ENCODE measurements around the gene CUL3.
"Not testable (repeated sequence)": the region's sequence is repeated elsewhere in the genome, so short reads cannot be mapped to it uniquely, and the experiment has no call there.

CUL3 gene

DNA sequence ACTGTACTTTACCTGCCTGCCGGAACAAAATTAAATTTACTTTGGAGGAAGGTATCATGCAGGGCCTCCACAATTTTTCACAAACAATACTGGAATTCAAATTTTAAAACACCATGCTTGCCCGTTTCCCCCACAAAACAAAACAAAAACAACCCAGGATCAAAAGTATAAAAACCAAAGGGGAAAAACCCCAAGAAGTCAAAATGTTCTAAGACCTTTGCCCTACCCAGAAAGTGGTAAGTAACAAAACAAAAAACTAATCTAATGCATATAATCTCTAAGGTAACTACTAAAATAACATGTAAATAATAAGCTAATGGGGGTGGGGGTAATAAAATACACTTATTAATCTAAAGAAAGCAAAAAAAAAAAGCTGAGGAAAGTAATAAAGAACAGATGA lies 60.5 kb downstream of the CUL3 start:
- ATAC-seq = no peak
- TF ChIP-seq ZFP30 (CRISPR knock-in tag; IDR thresholded peaks at IDR 0.05) (no peak), RARB (CRISPR knock-in tag; IDR thresholded peaks at IDR 0.05) (no peak), ARNTL (CRISPR knock-in tag; IDR thresholded peaks at IDR 0.05; ENCODE audit: borderline replicate concordance, low read depth) (no peak), ESRRG (CRISPR knock-in tag; IDR thresholded peaks at IDR 0.05) (no peak), TSHZ2 (CRISPR knock-in tag; IDR thresholded peaks at IDR 0.05) (no peak), CSDC2 (CRISPR knock-in tag; IDR thresholded peaks at IDR 0.05) (no peak), TOX (CRISPR knock-in tag; IDR thresholded peaks at IDR 0.05; ENCODE audit: borderline replicate concordance) (no peak), ZFP3 (CRISPR knock-in tag; IDR thresholded peaks at IDR 0.05) (no peak), ZNF8 (CRISPR knock-in tag; IDR thresholded peaks at IDR 0.05) (no peak), OSR1 (CRISPR knock-in tag; IDR thresholded peaks at IDR 0.05) (no peak), ZNF565 (CRISPR knock-in tag; conservative IDR thresholded peaks at IDR 0.05; ENCODE audit: low read depth) (no peak), PPARA (CRISPR knock-in tag; IDR thresholded peaks at IDR 0.05; ENCODE audit: borderline replicate concordance) (no peak), ISL1 (CRISPR knock-in tag; IDR thresholded peaks at IDR 0.05) (no peak)
- TF ChIP-seq, protein P1, sequence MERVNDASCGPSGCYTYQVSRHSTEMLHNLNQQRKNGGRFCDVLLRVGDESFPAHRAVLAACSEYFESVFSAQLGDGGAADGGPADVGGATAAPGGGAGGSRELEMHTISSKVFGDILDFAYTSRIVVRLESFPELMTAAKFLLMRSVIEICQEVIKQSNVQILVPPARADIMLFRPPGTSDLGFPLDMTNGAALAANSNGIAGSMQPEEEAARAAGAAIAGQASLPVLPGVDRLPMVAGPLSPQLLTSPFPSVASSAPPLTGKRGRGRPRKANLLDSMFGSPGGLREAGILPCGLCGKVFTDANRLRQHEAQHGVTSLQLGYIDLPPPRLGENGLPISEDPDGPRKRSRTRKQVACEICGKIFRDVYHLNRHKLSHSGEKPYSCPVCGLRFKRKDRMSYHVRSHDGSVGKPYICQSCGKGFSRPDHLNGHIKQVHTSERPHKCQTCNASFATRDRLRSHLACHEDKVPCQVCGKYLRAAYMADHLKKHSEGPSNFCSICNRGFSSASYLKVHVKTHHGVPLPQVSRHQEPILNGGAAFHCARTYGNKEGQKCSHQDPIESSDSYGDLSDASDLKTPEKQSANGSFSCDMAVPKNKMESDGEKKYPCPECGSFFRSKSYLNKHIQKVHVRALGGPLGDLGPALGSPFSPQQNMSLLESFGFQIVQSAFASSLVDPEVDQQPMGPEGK (CRISPR knock-in tag; IDR thresholded peaks at IDR 0.05; ENCODE audit: borderline replicate concordance) = no peak
- TF ChIP-seq, protein P2, sequence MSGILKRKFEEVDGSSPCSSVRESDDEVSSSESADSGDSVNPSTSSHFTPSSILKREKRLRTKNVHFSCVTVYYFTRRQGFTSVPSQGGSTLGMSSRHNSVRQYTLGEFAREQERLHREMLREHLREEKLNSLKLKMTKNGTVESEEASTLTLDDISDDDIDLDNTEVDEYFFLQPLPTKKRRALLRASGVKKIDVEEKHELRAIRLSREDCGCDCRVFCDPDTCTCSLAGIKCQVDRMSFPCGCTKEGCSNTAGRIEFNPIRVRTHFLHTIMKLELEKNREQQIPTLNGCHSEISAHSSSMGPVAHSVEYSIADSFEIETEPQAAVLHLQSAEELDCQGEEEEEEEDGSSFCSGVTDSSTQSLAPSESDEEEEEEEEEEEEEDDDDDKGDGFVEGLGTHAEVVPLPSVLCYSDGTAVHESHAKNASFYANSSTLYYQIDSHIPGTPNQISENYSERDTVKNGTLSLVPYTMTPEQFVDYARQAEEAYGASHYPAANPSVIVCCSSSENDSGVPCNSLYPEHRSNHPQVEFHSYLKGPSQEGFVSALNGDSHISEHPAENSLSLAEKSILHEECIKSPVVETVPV (CRISPR knock-in tag; IDR thresholded peaks at IDR 0.05) = no peak

DNA sequence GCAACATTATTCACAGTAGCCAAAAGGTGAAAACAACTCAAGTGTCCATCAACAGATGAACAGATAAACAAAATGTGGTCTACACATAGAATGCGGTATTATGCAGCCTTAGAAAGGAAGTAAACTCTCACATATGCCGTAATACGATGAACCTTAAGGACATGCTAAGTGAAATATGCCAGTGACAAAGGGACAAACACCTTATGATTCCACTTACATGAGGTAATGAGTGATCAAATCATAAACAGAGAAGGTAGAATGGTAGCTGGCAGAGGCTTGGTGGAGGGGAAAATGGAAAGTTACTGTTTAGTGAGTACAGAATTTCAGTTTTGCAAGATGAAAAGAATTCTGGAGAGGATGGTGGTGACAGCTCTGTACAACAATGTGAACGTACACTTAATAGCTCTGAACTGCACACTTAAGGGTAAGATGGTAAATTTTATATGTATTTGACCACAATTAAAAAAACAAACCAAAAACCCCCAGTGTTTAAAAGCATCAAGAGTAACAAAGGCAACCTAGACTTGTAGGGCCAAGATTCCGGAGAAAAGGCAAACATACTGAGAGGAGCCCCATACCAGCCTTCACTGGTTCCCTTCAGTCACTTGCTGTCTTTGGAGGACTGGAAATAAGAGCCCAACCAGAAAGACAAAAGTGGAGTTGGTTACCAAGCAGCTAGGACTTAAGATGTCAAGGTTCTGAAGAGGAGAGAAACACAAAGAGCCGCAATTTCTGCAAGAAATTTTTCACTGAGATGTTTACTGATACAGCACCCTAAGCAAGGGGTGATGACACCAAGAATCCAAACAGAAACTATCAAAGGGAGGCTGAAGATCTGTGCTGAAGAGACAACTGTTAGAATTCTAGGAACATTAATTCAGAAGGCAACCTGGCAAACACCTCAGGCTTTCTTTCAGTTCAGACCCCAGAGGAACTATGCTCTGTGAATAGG lies 61.3 kb downstream of the CUL3 start:
- ATAC-seq = no peak
- TF ChIP-seq OSR1 (CRISPR knock-in tag; IDR thresholded peaks at IDR 0.05) (no peak), PPARA (CRISPR knock-in tag; IDR thresholded peaks at IDR 0.05; ENCODE audit: borderline replicate concordance) (no peak), ZFP3 (CRISPR knock-in tag; IDR thresholded peaks at IDR 0.05) (no peak), TOX (CRISPR knock-in tag; IDR thresholded peaks at IDR 0.05; ENCODE audit: borderline replicate concordance) (no peak), BACH2 (CRISPR knock-in tag; IDR thresholded peaks at IDR 0.05; ENCODE audit: borderline replicate concordance) (no peak), ZC3H10 (CRISPR knock-in tag; IDR thresholded peaks at IDR 0.05) (no peak), RARB (CRISPR knock-in tag; IDR thresholded peaks at IDR 0.05) (no peak), CREB5 (CRISPR knock-in tag; IDR thresholded peaks at IDR 0.05; ENCODE audit: low read depth) (no peak), SNAI2 (CRISPR knock-in tag; IDR thresholded peaks at IDR 0.05) (no peak), ISL1 (CRISPR knock-in tag; IDR thresholded peaks at IDR 0.05) (no peak), TCF4 (CRISPR knock-in tag; IDR thresholded peaks at IDR 0.05; ENCODE audit: borderline replicate concordance) (no peak), ZNF565 (CRISPR knock-in tag; conservative IDR thresholded peaks at IDR 0.05; ENCODE audit: low read depth) (no peak), TSHZ2 (CRISPR knock-in tag; IDR thresholded peaks at IDR 0.05) (no peak), GLIS3 (CRISPR knock-in tag; IDR thresholded peaks at IDR 0.05) (no peak)
- TF ChIP-seq, protein P3, sequence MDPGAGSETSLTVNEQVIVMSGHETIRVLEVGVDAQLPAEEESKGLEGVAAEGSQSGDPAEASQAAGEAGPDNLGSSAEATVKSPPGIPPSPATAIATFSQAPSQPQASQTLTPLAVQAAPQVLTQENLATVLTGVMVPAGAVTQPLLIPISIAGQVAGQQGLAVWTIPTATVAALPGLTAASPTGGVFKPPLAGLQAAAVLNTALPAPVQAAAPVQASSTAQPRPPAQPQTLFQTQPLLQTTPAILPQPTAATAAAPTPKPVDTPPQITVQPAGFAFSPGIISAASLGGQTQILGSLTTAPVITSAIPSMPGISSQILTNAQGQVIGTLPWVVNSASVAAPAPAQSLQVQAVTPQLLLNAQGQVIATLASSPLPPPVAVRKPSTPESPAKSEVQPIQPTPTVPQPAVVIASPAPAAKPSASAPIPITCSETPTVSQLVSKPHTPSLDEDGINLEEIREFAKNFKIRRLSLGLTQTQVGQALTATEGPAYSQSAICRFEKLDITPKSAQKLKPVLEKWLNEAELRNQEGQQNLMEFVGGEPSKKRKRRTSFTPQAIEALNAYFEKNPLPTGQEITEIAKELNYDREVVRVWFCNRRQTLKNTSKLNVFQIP (CRISPR knock-in tag; IDR thresholded peaks at IDR 0.05; ENCODE audit: borderline replicate concordance, low read depth) = no peak
- TF ChIP-seq, protein P2 (CRISPR knock-in tag; IDR thresholded peaks at IDR 0.05) = no peak

GRCh38 chr2:224522483-224522882 lies 62.7 kb downstream of the CUL3 start:
- ATAC-seq = not testable (repeated sequence)

Data from SK-N-SH treated with all-trans-retinoic acid at 6 μM for 48 hours (cell line).